K562 treated with DMSO at 1 percent for 4 hours (cell line): ENCODE measurements around the gene DAAM2. TPM values are rescaled to one million over a fixed set of nuclear protein-coding genes. Genes with fewer than 3 reads are reported as not detected.

Experiments used
- total RNA-seq: library from RNA; unstranded; fragments of 300-600 nt; gene quantifications from 2 replicates; pipeline ENCODE4 v1.2.3, GENCODE V29; 2022; ENCODE audit not compliant: insufficient read depth

DAAM2 gene
- total RNA-seq = 0.50 TPM in 1 of 2 replicates, not detected in the other

GRCh38 chr6:39791850-39792539, at the start of gene DAAM2:
Gene DAAM2, plus strand, starts transcription at chr6:39792376. Its CDS starts 63,927 bp downstream, at chr6:39856303.

DNA sequence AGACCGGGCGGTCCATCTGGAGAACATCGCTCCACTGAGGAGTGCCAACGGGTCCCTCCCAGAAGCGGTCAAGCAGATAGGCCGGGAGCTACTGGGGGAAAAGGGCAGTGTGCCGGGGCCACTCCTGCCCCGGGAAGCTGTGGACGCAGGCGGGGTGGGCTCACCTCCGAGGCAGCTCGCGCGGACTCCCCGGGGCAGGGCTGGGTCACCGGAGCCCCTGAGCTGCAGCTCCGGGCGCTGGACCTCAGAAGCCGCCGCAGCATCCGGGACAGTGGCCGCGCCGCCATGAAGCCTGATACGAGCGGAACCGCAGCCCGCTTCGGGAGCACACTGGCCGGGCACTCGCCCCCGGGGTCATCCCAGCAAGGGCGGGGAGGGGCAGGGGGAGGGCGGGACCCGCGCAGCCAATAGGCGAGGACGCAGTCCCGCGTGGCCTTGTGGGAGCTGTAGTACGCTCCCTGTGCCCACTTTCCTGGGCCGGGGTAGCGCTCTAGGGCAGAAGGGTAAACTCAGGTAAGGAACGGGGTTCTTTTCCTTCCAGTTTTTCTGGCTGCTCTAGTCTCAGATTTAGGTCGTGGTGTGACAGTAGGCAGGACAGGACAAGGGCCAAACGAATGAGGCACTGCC, 142.1 kb downstream of the DAAM2 start, which contains the start of gene MOCS1:
MOCS1 (minus strand) TSS at position 332 of the 627 bp plus-strand sequence; CDS start at position 287, 45 bp downstream.

Other genes starting within 250 kb of the DAAM2 start
- not detected in 2 replicates for gene KIF6, start 67.0 kb upstream of the DAAM2 start, total RNA-seq
- 9.2 and 9.3 TPM in 2 replicates for gene MOCS1, start 142.1 kb downstream of the DAAM2 start, total RNA-seq